NB4 (cell line): ENCODE results near the gene NSMF.
A peak's percentile ranks its signal among the peaks of the same experiment; 100 is the strongest.

ENCODE experiments used
- DNase-seq: peaks from one replicate; pipeline ENCODE4 v3.0.0; 2010; ENCODE audit warnings: low read depth
- H3K4me3 ChIP-seq: one replicate; pipeline ENCODE4 v1.5.1; 2011; ENCODE audit warnings: mild to moderate bottlenecking, low read depth, low read length, moderate library complexity
- MYC ChIP-seq: IDR thresholded peaks from 2 replicates; pipeline ENCODE4 v1.6.1; 2011; ENCODE audit warnings: low read depth, low read length
- POLR2A ChIP-seq: IDR thresholded peaks from 2 replicates; pipeline ENCODE4 v1.6.1; 2011; ENCODE audit warnings: mild to moderate bottlenecking; ENCODE audit not compliant: insufficient read length; ENCODE audit errors: extremely low read depth
- TF ChIP-seq, protein P1 (sequence below): IDR thresholded peaks from 2 replicates; pipeline ENCODE4 v1.6.1; 2011; ENCODE audit warnings: low read depth, low read length
- TF ChIP-seq, protein P2 (sequence below): IDR thresholded peaks from one replicate; pipeline ENCODE4 v1.5.1; 2012; ENCODE audit warnings: low read depth, low read length

NSMF gene

DNA sequence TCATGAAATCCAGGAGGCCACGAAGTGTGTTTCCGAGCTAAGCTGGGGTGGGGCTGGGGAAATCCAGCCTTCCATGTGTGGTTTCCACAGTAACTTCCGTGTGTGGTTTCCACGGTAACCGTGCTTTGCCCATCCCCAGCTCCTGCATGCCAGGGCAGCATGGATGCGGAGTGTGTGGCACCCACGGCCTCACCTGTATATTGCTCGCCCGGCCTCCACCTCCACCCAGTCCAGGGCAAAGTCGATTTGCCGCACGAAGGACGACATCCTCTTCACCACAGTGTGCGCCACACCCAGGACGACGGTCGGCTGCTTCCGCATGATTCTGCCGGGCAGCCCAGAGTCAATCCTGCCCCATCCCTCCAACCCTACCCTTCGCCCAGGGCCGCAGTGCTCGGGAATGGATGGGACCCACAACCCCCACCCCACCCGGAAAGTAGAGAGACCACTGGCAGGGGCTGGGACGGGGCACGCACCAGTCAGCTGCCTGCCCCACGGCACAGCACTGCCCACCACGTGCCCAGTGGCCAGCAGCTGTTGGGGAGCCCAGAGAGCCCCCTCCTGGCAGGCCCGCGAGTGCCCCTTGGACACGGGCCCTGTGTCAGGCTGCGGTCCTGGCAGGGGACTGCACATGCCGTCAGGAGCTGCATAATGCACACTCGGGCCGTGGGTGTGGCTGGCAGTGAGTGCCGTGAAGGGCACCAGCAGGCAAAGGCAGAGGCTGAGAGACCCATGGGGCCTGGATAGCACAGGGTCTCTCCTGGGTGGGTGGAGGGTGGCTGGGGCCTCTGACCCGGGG is 39.0 kb upstream of the NSMF start:
- no peak for DNase-seq
- no peak overlapping the region for H3K4me3 ChIP-seq
- TF ChIP-seq, protein P1, sequence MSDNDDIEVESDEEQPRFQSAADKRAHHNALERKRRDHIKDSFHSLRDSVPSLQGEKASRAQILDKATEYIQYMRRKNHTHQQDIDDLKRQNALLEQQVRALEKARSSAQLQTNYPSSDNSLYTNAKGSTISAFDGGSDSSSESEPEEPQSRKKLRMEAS, result no peak
- TF ChIP-seq POLR2A, result no peak
- TF ChIP-seq, protein P2, sequence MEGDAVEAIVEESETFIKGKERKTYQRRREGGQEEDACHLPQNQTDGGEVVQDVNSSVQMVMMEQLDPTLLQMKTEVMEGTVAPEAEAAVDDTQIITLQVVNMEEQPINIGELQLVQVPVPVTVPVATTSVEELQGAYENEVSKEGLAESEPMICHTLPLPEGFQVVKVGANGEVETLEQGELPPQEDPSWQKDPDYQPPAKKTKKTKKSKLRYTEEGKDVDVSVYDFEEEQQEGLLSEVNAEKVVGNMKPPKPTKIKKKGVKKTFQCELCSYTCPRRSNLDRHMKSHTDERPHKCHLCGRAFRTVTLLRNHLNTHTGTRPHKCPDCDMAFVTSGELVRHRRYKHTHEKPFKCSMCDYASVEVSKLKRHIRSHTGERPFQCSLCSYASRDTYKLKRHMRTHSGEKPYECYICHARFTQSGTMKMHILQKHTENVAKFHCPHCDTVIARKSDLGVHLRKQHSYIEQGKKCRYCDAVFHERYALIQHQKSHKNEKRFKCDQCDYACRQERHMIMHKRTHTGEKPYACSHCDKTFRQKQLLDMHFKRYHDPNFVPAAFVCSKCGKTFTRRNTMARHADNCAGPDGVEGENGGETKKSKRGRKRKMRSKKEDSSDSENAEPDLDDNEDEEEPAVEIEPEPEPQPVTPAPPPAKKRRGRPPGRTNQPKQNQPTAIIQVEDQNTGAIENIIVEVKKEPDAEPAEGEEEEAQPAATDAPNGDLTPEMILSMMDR, result no peak
- no peak for TF ChIP-seq MYC

DNA sequence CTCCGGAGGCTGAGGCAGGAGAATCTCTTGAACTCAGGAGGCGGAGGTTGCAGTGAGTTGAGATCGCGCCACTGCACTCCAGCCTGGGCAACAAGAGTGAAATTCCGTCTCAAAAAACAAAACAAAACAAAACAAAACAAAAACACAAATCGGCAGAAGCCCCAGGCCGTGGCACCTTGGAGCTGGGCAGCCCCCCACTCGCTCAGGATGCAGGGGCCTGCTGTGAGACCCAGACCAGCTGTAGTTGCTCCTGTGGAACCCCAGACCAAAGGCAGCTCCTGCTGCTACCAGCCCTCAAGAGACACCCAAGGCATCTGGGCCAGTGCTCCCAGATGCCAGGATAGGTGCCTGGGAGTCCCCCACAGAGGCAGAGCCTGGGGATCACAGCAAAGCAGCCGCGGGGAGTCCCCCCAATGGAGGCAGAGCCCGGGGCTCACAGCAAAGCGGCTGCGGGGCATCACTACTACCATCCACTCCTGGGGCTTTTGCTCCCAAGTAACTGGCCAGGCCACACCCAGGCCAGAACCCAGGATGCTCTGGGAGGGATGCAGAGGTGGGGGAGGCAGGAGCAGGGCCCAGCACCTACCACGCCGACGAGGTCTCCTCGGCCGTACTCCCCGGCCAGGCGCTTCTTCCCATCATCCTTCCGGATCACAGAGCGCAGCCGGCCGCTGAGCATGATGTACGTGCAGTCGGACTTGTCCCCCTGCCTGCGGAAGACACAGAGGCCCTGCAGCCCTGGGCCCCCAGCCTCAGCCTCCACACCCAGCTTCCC is 37.7 kb upstream of the NSMF start:
- TF ChIP-seq POLR2A (no peak), MYC (no peak)
- TF ChIP-seq, protein P2, result no peak
- TF ChIP-seq, protein P1, result no peak
- DNase-seq, result no peak
- H3K4me3 ChIP-seq, result no peak overlapping the region

DNA sequence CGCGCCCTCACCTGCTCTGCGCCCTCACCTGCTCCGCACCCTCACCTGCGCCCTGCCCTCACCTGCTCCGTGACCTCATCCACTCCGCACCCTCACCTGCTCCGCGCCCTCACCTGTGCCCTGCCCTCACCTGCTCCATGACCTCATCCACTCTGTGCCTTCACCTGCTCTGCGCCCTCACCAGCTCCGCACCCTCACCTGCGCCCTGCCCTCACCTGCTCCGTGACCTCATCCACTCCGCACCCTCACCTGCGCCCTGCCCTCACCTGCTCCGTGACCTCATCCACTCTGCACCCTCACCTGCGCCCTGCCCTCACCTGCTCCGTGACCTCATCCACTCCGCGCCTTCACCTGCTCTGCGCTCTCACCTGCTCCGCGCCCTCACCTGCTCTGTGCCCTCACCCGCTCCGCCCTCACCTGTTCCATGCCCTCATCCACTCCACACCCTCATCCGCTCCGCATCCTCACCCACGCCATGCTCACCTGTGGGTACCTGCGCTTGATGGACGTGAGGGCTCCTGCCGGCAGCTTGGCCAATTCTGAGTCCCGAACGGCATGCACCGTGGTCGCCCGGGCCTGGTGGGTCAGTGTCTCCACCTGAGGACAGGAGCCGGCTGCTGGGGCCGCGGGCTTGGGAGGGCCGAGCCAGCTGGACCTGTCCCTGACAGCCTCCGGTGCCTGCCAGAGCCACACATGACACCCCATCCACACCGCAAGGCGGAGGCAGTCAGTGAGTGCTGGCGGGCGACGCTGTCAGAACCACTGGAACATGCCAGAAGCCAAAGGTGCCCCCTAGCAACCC is 35.6 kb upstream of the NSMF start:
- H3K4me3 ChIP-seq, result no peak overlapping the region
- no peak for DNase-seq
- TF ChIP-seq, protein P2, result no peak
- TF ChIP-seq, protein P1, result no peak
- TF ChIP-seq MYC (no peak), POLR2A (no peak)

DNA sequence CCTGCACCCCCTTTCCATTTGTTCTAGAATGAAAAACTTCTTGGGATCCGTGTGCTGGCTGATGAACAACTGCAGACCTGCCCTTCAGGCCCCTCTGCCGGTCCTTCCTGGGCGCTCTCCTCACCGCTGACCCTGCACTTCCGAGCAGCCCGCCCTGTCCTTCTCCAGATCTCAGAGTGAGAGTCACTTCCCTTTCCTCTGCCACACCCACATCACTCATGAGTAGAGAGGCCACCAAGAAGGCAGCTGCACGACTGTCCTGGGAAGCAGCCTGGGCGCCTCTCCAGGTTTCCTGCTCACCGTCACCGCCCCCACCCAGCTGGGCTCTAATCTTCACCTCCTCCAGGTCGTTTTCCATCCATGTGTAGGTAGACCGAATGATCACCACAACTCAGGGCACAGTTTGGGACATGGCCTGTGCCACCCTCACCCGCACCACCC is 35.0 kb upstream of the NSMF start:
- no peak overlapping the region for H3K4me3 ChIP-seq
- TF ChIP-seq MYC (no peak), POLR2A (peak; percentile 24)
- TF ChIP-seq, protein P2, result no peak
- TF ChIP-seq, protein P1, result 0 out of 2 replicates have a peak, but pooled peaks have one; percentile 30
- peak; percentile 61 for DNase-seq

DNA sequence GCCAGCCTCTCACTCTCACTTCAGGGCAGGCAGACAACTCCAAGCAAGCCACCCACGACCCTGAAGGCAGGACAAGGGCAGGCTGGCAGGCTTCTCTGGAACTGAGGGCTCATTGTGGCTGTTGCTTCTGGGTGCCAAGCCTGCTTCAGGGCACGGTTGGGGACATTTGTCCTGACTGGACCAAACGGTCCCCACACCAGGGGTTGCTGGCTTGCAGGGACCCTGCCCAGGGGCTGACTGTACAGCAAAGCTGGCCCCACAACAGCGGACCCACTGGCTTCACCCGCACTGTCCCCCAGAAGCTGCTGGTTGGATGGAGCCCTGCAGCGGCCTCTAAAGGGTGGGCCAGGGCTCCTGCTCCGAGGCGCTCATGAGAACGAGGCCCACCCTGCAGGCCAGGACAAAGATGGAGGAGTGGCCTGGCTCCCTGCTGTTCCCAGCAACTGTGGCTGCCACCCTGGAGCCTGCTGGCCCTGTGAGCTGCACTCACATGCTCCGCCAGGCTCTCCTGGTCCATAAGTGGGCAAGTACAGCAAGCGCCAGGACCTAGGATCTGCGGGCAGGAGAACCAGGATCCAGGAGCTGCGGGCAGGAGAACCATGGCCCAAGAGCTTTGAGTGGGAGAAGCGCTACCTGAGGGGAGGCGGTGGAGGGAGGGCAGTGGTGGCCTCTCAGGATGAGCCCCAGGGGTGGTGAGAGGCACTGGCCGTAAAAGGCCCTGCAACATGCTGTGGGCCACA is 34.4 kb upstream of the NSMF start:
- H3K4me3 ChIP-seq, result no peak overlapping the region
- no peak for TF ChIP-seq MYC
- DNase-seq, result no peak
